ENCODE measurements around the gene CKS2.

CKS2 gene

GRCh38 chr9:89361816-89362646 lies 51.0 kb downstream of the CKS2 start:
- Histone ChIP-seq H3K79me2 (ENCODE audit: insufficient read depth, low read length) (no peaks in the 10 kb centered on the region), H3K4me2 (ENCODE audit: low read depth, low read length, poor library complexity, severe bottlenecking) (no peak overlapping the region), H3K27me3 (ENCODE audit: low read length) (no peaks in the 10 kb centered on the region), H4K20me1 (ENCODE audit: low read depth, low read length) (no peaks in the 10 kb centered on the region), H3K27ac (ENCODE audit: low read depth, low read length) (no peak overlapping the region), H3F3A (ENCODE audit: insufficient read depth) (no peaks in the 10 kb centered on the region), H3K9me2 (replicated peaks; ENCODE audit: insufficient read depth, low read length) (no peaks in the 10 kb centered on the region), H3K4me3 (ENCODE audit: insufficient read depth, low read length, poor library complexity, severe bottlenecking) (no peak overlapping the region), H2AFZ (ENCODE audit: low read depth, low read length, severe bottlenecking) (no peak overlapping the region), H3K9ac (ENCODE audit: low read length) (no peak overlapping the region), H3K9me3 (ENCODE audit: insufficient read depth, low read length) (no peaks in the 10 kb centered on the region), H3K36me3 (ENCODE audit: low read length) (peaks cover 13% of the 10 kb centered on the region; the same call in 1 of the 2 replicates)
- no peak for TF ChIP-seq CTCF (IDR thresholded peaks at IDR 0.05; ENCODE audit: insufficient read depth, low read length, poor library complexity, severe bottlenecking)
- no peak for TF ChIP-seq EZH2phosphoT487 (conservative IDR thresholded peaks at IDR 0.05; ENCODE audit: low read length)

- Histone ChIP-seq H3K9ac (ENCODE audit: low read length) (no peak overlapping the region), H3F3A (ENCODE audit: insufficient read depth) (no peaks in the 10 kb centered on the region), H2AFZ (ENCODE audit: low read depth, low read length, severe bottlenecking) (no peak overlapping the region), H3K79me2 (ENCODE audit: insufficient read depth, low read length) (no peaks in the 10 kb centered on the region), H3K36me3 (ENCODE audit: low read length) (peaks cover 13% of the 10 kb centered on the region; the same call in 1 of the 2 replicates), H3K27ac (ENCODE audit: low read depth, low read length) (no peak overlapping the region), H4K20me1 (ENCODE audit: low read depth, low read length) (no peaks in the 10 kb centered on the region), H3K27me3 (ENCODE audit: low read length) (no peaks in the 10 kb centered on the region), H3K9me2 (replicated peaks; ENCODE audit: insufficient read depth, low read length) (no peaks in the 10 kb centered on the region), H3K4me2 (ENCODE audit: low read depth, low read length, poor library complexity, severe bottlenecking) (no peak overlapping the region), H3K4me3 (ENCODE audit: insufficient read depth, low read length, poor library complexity, severe bottlenecking) (no peak overlapping the region), H3K9me3 (ENCODE audit: insufficient read depth, low read length) (no peaks in the 10 kb centered on the region)
- TF ChIP-seq CTCF (IDR thresholded peaks at IDR 0.05; ENCODE audit: insufficient read depth, low read length, poor library complexity, severe bottlenecking) (no peak), EZH2phosphoT487 (conservative IDR thresholded peaks at IDR 0.05; ENCODE audit: low read length) (no peak)
Measured at GRCh38 chr9:89362647-89363310, 51.8 kb downstream of the CKS2 start.

- Histone ChIP-seq H3K4me3 (ENCODE audit: insufficient read depth, low read length, poor library complexity, severe bottlenecking) (no peak overlapping the region), H4K20me1 (ENCODE audit: low read depth, low read length) (no peaks in the 10 kb centered on the region), H3K9me2 (replicated peaks; ENCODE audit: insufficient read depth, low read length) (no peaks in the 10 kb centered on the region), H3K27me3 (ENCODE audit: low read length) (no peaks in the 10 kb centered on the region), H3K79me2 (ENCODE audit: insufficient read depth, low read length) (no peaks in the 10 kb centered on the region), H3K27ac (ENCODE audit: low read depth, low read length) (no peak overlapping the region), H3K9ac (ENCODE audit: low read length) (no peak overlapping the region), H3K4me2 (ENCODE audit: low read depth, low read length, poor library complexity, severe bottlenecking) (no peak overlapping the region), H2AFZ (ENCODE audit: low read depth, low read length, severe bottlenecking) (no peak overlapping the region), H3K9me3 (ENCODE audit: insufficient read depth, low read length) (no peaks in the 10 kb centered on the region), H3F3A (ENCODE audit: insufficient read depth) (no peaks in the 10 kb centered on the region), H3K36me3 (ENCODE audit: low read length) (peaks cover 11% of the 10 kb centered on the region; the same call in 1 of the 2 replicates)
- TF ChIP-seq EZH2phosphoT487 (conservative IDR thresholded peaks at IDR 0.05; ENCODE audit: low read length) (no peak), CTCF (IDR thresholded peaks at IDR 0.05; ENCODE audit: insufficient read depth, low read length, poor library complexity, severe bottlenecking) (no peak)
Measured at GRCh38 chr9:89363311-89363670, 52.3 kb downstream of the CKS2 start.

Measured in SU-DHL-6 (cell line).